ENCODE results near the gene GID8. TPM values are rescaled to one million over a fixed set of nuclear protein-coding genes. Genes with fewer than 3 reads are reported as not detected.

Gene GID8
- total and polyA plus RNA-seq, 2 experiments from 2014 or later = 41.8 to 106 TPM

DNA sequence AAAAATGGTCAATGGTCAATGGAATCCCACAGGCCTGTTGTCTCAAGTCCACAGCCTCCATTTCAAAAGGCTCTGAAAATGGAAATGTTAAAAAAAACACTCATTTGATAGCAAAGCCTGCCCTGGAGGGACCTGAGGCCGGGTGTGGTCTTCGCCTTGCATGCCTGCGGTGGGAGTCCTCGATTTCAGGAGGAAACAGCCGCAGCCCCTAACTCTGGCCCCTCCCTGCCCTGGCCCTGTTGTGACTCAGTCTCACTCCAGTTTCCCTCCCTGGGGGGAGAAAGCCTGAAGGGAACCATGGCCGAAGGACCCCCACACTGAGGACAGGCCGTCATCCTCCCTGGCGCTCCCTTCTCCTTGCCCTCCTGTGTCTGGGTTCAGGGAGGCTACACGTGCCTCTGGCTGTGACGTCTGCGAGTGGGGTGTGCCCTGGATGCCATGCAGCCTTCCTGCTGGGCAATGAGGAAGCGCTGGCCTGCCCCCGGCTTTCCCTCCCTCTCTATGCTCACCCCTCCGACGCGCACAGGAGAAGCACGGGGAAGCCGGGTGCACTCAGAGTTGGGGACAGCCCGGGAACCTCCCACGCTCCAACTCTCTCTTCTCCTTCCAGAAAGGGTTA lies 59.6 kb downstream of the GID8 start:
- H3K36me3 ChIP-seq (ENCODE audit: insufficient read depth) = no peaks in the 10 kb centered on the region
- H3K4me1 Mint-ChIP-seq = peaks cover 47% of the 10 kb centered on the region
- TF ChIP-seq, protein P1, sequence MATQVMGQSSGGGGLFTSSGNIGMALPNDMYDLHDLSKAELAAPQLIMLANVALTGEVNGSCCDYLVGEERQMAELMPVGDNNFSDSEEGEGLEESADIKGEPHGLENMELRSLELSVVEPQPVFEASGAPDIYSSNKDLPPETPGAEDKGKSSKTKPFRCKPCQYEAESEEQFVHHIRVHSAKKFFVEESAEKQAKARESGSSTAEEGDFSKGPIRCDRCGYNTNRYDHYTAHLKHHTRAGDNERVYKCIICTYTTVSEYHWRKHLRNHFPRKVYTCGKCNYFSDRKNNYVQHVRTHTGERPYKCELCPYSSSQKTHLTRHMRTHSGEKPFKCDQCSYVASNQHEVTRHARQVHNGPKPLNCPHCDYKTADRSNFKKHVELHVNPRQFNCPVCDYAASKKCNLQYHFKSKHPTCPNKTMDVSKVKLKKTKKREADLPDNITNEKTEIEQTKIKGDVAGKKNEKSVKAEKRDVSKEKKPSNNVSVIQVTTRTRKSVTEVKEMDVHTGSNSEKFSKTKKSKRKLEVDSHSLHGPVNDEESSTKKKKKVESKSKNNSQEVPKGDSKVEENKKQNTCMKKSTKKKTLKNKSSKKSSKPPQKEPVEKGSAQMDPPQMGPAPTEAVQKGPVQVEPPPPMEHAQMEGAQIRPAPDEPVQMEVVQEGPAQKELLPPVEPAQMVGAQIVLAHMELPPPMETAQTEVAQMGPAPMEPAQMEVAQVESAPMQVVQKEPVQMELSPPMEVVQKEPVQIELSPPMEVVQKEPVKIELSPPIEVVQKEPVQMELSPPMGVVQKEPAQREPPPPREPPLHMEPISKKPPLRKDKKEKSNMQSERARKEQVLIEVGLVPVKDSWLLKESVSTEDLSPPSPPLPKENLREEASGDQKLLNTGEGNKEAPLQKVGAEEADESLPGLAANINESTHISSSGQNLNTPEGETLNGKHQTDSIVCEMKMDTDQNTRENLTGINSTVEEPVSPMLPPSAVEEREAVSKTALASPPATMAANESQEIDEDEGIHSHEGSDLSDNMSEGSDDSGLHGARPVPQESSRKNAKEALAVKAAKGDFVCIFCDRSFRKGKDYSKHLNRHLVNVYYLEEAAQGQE (IDR thresholded peaks at IDR 0.05; ENCODE audit: unreplicated experiment) = no peak
- TF ChIP-seq POLR2AphosphoS5 (IDR thresholded peaks at IDR 0.05; ENCODE audit: low read depth) (no peak), EZH2 (IDR thresholded peaks at IDR 0.05; ENCODE audit: low read depth, unreplicated experiment) (no peak), JUNB (IDR thresholded peaks at IDR 0.05; ENCODE audit: unreplicated experiment) (no peak), ZNF114 (CRISPR knock-in tag; IDR thresholded peaks at IDR 0.05) (no peak), CREB1 (CRISPR knock-in tag; IDR thresholded peaks at IDR 0.05; ENCODE audit: low read depth) (no peak), ZNF331 (CRISPR knock-in tag; IDR thresholded peaks at IDR 0.05; ENCODE audit: low read depth) (no peak), EZH2phosphoT487 (IDR thresholded peaks at IDR 0.05; ENCODE audit: unreplicated experiment) (no peak), STAT1 (IDR thresholded peaks at IDR 0.05; ENCODE audit: unreplicated experiment) (no peak), NANOG (IDR thresholded peaks at IDR 0.05; ENCODE audit: borderline replicate concordance) (no peak)
- TF ChIP-seq, protein P2, sequence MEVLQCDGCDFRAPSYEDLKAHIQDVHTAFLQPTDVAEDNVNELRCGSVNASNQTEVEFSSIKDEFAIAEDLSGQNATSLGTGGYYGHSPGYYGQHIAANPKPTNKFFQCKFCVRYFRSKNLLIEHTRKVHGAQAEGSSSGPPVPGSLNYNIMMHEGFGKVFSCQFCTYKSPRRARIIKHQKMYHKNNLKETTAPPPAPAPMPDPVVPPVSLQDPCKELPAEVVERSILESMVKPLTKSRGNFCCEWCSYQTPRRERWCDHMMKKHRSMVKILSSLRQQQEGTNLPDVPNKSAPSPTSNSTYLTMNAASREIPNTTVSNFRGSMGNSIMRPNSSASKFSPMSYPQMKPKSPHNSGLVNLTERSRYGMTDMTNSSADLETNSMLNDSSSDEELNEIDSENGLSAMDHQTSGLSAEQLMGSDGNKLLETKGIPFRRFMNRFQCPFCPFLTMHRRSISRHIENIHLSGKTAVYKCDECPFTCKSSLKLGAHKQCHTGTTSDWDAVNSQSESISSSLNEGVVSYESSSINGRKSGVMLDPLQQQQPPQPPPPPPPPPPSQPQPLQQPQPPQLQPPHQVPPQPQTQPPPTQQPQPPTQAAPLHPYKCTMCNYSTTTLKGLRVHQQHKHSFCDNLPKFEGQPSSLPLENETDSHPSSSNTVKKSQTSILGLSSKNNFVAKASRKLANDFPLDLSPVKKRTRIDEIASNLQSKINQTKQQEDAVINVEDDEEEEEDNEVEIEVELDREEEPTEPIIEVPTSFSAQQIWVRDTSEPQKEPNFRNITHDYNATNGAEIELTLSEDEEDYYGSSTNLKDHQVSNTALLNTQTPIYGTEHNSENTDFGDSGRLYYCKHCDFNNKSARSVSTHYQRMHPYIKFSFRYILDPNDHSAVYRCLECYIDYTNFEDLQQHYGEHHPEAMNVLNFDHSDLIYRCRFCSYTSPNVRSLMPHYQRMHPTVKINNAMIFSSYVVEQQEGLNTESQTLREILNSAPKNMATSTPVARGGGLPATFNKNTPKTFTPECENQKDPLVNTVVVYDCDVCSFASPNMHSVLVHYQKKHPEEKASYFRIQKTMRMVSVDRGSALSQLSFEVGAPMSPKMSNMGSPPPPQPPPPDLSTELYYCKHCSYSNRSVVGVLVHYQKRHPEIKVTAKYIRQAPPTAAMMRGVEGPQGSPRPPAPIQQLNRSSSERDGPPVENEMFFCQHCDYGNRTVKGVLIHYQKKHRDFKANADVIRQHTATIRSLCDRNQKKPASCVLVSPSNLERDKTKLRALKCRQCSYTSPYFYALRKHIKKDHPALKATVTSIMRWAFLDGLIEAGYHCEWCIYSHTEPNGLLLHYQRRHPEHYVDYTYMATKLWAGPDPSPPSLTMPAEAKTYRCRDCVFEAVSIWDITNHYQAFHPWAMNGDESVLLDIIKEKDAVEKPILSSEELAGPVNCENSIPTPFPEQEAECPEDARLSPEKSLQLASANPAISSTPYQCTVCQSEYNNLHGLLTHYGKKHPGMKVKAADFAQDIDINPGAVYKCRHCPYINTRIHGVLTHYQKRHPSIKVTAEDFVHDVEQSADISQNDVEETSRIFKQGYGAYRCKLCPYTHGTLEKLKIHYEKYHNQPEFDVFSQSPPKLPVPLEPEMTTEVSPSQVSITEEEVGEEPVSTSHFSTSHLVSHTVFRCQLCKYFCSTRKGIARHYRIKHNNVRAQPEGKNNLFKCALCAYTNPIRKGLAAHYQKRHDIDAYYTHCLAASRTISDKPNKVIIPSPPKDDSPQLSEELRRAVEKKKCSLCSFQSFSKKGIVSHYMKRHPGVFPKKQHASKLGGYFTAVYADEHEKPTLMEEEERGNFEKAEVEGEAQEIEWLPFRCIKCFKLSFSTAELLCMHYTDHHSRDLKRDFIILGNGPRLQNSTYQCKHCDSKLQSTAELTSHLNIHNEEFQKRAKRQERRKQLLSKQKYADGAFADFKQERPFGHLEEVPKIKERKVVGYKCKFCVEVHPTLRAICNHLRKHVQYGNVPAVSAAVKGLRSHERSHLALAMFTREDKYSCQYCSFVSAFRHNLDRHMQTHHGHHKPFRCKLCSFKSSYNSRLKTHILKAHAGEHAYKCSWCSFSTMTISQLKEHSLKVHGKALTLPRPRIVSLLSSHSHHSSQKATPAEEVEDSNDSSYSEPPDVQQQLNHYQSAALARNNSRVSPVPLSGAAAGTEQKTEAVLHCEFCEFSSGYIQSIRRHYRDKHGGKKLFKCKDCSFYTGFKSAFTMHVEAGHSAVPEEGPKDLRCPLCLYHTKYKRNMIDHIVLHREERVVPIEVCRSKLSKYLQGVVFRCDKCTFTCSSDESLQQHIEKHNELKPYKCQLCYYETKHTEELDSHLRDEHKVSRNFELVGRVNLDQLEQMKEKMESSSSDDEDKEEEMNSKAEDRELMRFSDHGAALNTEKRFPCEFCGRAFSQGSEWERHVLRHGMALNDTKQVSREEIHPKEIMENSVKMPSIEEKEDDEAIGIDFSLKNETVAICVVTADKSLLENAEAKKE (CRISPR knock-in tag; IDR thresholded peaks at IDR 0.05) = no peak
- TF ChIP-seq, protein P3, sequence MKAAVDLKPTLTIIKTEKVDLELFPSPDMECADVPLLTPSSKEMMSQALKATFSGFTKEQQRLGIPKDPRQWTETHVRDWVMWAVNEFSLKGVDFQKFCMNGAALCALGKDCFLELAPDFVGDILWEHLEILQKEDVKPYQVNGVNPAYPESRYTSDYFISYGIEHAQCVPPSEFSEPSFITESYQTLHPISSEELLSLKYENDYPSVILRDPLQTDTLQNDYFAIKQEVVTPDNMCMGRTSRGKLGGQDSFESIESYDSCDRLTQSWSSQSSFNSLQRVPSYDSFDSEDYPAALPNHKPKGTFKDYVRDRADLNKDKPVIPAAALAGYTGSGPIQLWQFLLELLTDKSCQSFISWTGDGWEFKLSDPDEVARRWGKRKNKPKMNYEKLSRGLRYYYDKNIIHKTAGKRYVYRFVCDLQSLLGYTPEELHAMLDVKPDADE (IDR thresholded peaks at IDR 0.05) = no peak
- TF ChIP-seq, protein P4, sequence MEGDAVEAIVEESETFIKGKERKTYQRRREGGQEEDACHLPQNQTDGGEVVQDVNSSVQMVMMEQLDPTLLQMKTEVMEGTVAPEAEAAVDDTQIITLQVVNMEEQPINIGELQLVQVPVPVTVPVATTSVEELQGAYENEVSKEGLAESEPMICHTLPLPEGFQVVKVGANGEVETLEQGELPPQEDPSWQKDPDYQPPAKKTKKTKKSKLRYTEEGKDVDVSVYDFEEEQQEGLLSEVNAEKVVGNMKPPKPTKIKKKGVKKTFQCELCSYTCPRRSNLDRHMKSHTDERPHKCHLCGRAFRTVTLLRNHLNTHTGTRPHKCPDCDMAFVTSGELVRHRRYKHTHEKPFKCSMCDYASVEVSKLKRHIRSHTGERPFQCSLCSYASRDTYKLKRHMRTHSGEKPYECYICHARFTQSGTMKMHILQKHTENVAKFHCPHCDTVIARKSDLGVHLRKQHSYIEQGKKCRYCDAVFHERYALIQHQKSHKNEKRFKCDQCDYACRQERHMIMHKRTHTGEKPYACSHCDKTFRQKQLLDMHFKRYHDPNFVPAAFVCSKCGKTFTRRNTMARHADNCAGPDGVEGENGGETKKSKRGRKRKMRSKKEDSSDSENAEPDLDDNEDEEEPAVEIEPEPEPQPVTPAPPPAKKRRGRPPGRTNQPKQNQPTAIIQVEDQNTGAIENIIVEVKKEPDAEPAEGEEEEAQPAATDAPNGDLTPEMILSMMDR (conservative IDR thresholded peaks at IDR 0.05; ENCODE audit: low read depth in 2 of 2) = no peak
- no peak overlapping the region for H3K27ac Mint-ChIP-seq
- no peak; the same call in 2 of the 3 replicates for ATAC-seq
- no peak overlapping the region for H3K27ac ChIP-seq (ENCODE audit: low read depth)
- no peak overlapping the region for H3K4me3 ChIP-seq
- DNase-seq (ENCODE audit: low spot score) = no peak
- no peaks in the 10 kb centered on the region for H3K79me2 ChIP-seq (replicated peaks; ENCODE audit: insufficient read depth)
- no peaks in the 10 kb centered on the region for H3K9me2 ChIP-seq (ENCODE audit: insufficient read depth)
- no peaks in the 10 kb centered on the region for H3K36me3 Mint-ChIP-seq (ENCODE audit: low read depth)
- no peaks in the 10 kb centered on the region for H3K9me3 Mint-ChIP-seq
- peaks cover 22% of the 10 kb centered on the region; the same call in 1 of the 2 replicates for H3F3A ChIP-seq (replicated peaks; ENCODE audit: low read depth)
- H2AFZ ChIP-seq = no peak overlapping the region
- peaks cover 45% of the 10 kb centered on the region for H3K27me3 Mint-ChIP-seq (ENCODE audit: insufficient read depth, low read depth, poor library complexity)
- no peak overlapping the region for H3K4me2 ChIP-seq
- no peaks in the 10 kb centered on the region for H4K20me1 ChIP-seq (replicated peaks; ENCODE audit: insufficient read depth)
- peaks cover 37% of the 10 kb centered on the region for H3K4me1 ChIP-seq (ENCODE audit: insufficient read depth)
- no peak overlapping the region for H3K4me3 Mint-ChIP-seq
- H3K27me3 ChIP-seq (ENCODE audit: insufficient read depth) = peaks cover 8% of the 10 kb centered on the region

Data from GM23338 (cell line).